ENCODE data around the gene RHBDL1.

The RHBDL1 gene

DNA sequence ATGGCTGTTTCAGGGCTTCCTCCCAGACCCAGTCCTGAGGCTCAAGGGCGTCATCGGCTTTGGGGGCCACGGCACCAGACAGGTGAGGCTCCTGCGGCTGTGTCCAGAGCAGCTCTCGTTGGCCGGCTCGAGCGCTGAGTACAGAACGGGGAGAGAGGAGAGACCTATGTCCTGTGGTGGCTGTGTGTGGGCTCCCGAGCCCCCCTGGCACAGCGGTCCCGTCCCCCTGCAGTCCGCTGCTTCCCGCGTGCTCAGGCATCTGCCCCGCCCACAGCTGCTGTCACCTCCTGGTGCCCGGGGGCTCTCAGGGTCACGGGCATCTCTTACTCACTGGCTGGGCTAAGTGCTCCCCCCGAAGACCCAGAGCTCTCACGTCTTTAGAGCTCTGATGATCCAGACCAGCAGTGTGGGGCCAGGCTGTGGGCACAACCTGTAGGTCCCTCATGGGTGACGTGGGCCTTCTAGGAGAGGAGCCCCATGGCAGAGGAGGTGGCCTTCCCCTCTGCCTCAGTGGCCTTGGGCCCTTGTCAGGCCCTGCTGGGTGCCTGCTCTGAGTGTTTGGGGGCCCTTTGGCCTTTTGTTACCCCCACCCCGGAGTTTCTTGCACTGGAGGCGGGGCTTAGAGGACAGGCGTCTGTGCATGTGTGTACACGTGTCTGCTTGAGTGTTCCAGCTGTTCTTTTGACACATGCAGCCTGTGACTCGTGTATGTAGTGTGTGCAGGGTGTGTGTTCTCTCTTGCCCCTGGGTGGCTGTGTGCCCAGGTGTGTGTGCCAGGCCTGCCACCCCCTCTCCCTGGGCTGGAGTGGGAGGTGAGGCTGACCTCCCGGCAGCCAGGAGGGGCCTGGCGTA is 22.8 kb upstream of the RHBDL1 start:
- in situ Hi-C loops (cut with MboI; ENCODE audit: low sequenced_read_pairs), result no loop called here

DNA sequence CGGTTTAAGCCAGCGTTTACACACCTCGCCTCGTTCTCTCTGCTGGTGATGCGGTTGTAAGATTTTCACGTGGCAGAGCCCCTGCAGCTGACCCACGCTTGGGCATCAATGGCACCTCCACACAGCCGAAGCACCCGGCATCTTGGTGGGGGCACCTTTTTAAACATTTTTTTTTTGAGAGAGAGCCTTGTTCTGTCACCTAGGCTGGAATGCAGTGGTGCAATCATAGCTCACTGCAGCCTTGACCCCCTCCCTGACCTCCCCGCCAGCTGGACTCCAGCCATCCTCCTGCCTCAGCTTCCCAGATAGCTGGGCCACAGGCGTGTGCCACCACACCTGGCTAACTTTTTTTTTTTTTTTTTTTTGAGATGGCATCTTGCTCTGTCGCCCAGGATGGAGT is 21.4 kb upstream of the RHBDL1 start:
- in situ Hi-C loops (cut with MboI; ENCODE audit: low sequenced_read_pairs), result no loop called here

DNA sequence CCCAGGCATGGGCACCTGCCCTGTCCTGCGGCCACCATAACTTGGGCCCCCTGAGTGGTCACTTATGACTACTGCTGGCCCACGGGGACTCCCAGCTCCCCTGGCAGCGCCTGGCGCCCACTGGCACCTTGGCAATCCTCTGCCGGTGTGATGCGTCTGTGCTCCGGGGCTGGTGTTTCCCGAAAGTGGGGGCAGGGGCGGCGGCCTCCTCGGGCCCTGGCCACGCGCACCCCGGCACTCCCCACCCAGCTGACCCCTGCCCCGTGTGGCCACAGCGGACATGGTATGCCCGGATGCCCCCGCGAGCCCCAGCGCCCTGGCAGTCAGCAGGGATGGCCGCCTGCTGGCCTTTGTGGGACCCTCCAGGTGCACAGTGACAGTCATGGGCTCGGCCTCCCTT is 18.0 kb upstream of the RHBDL1 start:
- in situ Hi-C loops (cut with MboI; ENCODE audit: low sequenced_read_pairs), result no loop called here

DNA sequence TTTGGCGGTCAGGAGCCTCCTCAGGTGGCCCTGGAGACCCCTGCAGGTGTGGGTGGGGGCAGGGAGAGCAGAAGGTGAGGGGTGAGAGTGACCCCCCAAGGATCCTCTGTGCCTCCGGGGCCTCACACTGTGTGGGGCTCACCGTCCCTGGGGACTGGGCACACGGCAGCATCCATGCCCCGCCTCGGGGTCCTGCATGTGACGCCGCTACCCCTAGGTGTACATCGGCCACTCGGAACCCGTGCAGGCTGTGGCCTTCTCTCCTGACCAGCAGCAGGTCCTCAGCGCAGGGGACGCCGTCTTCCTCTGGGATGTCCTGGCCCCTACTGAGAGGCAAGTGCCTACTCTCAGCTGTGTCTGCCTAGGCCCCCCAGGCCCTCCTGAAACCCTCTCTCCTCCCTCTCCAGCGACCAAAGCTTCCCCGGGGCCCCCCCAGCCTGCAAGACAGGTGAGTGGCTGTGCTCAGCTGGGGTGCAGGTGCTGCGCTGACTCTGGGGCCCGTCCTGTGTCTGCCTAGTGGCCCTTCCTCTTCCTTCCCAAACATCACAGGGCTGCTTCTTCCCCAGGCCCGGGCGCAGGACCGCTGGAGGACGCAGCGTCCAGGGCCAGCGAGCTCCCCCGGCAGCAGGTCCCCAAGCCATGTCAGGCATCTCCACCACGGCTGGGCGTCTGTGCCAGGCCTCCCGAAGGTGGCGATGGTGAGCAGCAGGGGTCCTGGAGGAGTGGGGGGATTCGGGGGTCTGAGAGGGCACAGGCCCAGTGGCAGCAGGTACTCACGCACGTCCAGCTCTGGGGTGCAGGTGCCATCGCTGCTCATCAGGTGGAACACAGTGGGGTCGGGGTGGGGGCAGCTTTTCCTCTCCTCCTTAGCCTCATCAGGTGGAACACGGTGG is 16.5 kb upstream of the RHBDL1 start:
- in situ Hi-C loops (cut with MboI; ENCODE audit: low sequenced_read_pairs), result no loop called here

DNA sequence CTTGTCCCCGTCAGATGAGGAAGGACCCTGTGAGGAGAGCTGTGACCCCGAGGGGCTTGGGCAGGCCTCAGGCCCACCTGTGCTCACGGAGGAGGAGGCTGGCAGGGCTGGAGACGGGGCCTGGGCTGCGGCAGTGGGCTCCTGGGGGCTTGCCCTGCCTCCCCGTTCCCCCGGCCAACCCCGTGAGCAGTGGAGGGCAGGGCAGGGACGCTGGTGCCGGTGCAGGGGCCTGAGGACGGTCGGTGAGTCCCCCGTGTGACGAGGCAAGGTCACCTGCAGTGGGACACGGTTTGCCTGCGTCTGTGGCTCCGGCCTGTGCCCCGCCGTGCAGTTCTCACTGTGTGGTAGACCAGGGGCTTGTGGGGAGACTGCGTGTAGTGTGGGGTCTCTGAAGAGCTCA is 15.9 kb upstream of the RHBDL1 start:
- in situ Hi-C loops (cut with MboI; ENCODE audit: low sequenced_read_pairs), result no loop called here

DNA sequence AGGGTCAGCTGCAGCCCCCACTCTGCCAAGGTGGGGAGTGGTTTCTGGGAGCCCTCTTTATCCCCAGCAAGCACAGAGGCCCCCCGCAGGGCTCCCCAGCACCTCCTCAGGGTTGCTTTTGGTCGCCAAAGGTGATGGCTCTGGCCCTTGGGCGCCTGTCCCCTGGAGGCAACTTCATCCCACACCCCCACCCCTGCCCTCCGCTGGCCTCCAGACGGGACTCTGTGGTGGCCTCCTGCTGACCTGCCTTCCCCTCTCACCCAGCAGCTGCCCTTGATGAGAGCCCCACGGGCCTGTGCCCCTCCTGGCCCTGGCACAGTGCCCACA is 15.4 kb upstream of the RHBDL1 start:
- in situ Hi-C loops (cut with MboI; ENCODE audit: low sequenced_read_pairs), result no loop called here

DNA sequence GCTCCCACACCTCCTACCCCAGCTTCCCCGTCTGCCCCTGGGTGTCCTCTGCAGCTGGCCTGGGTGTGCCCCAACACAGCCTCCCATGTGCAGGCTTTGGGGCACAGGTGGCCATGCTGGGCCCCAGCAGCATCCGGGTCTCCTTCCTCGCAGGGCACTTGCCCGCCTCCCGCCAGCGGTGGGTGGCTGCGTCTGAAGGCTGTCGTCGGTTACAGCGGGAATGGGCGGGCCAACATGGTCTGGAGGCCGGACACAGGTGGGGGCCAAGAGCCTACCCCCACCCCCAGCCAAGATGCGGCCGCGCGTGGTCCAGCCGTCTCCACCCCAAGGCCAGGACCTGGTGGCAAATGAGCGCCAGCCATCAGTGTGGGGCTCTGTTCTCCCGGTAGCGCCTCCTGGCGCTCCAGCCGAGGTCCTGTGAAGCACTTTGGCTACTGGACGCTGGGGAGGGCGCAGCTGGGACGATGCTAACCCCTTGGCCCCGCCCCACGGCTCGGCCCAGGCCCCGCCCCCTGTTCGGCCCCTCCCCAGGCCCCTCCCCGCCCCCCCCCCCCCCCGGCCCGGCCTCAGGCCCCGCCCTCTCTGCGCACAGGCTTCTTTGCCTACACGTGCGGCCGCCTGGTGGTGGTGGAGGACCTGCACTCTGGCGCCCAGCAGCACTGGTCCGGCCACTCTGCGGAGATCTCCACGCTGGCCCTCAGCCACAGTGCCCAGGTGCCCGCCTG is 14.8 kb upstream of the RHBDL1 start:
- in situ Hi-C loops (cut with MboI; ENCODE audit: low sequenced_read_pairs), result no loop called here

DNA sequence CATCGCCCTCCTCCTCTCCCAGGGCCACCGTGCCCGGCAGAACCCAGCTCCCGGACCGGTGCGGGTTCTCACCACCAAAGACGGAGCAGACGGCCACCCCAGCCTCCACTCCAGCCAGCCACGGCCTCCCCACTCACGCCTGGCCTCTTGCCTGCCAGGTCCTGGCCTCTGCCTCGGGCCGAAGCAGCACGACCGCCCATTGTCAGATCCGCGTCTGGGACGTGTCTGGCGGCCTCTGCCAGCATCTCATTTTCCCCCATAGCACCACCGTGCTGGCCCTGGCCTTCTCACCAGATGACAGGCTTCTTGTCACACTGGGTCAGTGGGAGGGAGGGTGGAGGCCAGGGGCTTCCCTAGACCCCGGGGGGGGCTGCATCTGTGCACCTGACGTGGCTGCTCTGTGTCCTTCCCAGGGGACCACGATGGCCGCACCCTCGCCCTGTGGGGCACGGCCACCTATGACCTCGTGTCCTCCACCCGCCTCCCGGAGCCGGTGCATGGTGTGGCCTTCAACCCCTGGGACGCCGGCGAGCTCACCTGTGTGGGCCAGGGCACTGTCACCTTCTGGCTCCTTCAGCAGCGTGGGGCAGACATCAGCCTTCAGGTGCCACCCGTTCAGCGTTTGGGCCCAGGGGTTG is 14.2 kb upstream of the RHBDL1 start:
- in situ Hi-C loops (cut with MboI; ENCODE audit: low sequenced_read_pairs), result no loop called here

DNA sequence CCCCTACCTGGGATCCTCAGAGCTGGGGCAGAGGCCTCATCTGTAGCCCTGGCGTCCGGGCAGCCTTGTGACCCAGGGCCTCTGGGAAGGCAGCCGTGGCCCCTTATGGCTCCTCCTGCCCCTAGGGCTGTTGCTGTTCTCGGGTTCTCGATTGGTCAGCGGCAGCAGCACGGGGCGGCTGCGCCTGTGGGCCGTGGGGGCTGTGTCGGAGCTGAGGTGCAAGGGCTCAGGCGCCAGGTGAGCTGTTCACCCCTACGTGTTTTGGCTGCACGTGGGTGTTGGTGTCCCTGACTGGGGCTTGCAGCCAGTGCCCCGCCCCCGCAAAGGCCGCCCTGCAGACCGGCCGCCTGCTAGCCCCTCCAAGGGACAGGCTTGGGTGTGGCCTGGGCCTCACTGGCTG is 13.4 kb upstream of the RHBDL1 start:
- in situ Hi-C loops (cut with MboI; ENCODE audit: low sequenced_read_pairs), result no loop called here

DNA sequence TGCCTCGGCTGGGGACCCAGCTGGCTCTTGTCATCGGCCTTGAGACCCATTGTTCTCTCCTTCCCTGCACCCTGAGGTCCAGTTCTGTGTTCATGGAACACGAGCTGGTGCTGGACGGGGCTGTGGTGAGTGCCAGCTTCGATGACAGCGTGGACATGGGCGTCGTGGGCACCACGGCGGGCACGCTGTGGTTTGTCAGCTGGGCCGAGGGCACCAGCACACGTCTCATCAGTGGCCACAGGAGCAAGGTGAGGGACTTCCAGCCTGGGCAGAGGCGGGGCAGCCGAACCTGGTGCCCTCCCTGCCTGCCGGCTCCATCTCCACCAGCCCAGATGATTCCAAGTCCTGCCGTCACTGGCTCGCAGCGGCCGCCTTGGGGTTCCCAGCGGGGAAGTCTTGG is 12.9 kb upstream of the RHBDL1 start:
- in situ Hi-C loops (cut with MboI; ENCODE audit: low sequenced_read_pairs), result no loop called here

DNA sequence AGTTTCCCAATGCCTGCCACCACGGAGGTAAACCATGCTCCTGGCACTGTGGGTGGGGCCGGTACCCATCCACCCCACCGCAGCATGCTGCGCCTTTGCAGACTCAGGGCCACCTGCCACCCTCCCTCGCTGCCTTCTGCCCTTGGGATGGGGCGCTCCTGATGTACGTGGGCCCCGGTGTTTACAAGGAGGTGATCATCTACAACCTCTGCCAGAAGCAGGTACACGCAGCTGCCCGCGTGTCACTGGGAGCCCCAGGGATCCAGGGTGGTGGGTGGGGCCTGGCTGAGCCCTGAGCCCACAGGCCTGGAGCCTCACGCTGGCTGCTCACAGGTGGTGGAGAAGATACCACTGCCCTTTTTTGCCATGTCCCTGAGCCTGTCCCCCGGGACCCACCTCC is 8.9 kb upstream of the RHBDL1 start:
- in situ Hi-C loops (cut with MboI; ENCODE audit: low sequenced_read_pairs), result no loop called here

DNA sequence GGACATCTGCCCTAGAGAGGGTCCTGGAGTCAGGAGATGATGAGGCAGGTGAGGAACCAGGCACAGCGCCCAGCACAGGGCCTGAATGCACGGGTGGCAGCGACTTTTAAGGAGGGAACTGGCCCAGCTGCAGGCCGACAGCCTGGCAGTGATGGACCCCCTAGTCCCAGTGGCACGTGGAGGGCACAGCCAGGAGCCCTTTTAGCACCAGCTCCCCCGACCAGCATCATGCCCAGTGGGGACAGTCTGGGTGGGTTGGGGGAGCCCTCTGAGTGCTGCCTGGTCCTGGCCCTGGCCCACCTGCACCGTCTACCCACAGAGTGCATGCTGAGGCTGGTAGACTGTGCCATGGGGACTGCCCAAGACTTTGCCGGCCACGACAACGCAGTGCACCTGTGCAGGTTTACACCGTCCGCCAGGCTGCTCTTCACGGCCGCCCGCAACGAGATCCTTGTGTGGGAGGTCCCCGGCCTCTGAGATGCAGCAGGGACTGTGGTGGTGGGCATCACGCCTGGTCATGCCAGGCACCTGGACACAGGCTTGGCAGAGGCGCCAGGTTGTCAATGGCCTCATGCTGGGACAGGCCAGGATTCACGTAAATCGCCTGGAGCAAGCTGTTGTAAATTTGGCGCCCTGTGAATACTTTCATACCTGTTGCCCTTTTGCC is 8.2 kb upstream of the RHBDL1 start:
- in situ Hi-C loops (cut with MboI; ENCODE audit: low sequenced_read_pairs), result no loop called here

DNA sequence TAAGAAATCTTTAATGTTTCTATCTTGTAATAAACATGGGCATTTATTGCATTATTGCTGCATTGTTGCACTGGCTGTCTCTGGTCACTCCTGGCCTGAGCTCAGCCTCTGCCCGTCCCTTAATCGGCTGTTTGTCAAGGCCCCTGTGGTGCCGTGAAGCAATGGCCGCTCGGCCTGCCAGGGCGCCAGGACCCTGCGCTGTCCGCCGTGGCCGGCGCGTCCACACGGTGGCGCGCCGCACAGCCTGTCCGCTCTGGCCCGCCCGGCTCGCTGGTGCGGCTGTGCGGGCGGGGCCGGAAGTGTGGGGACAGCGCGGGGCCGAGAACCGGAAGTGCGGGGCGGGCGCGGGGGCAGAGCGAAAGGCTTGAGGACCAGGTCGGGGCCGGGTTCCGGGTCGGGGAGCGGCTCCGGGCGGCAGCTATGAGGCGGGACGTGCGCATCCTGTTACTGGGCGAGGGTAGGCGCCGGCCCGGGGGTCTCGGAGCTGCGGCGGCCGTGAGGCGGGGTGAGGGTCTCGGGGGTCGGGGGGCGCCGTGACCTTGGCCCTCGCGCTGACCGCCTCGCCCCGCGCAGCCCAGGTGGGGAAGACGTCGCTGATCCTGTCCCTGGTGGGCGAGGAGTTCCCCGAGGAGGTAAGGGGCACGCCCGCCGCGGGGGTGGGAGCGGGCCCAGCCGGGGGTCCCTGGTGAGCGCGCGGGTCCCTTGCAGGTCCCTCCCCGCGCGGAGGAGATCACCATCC is 7.5 kb upstream of the RHBDL1 start, which contains the start of gene RHOT2:
Gene RHOT2, plus strand, starts transcription at position 353 of the 739 bp plus-strand sequence. Its CDS starts 68 bp downstream, at position 421.
- in situ Hi-C loops (cut with MboI; ENCODE audit: low sequenced_read_pairs), result no loop called here

DNA sequence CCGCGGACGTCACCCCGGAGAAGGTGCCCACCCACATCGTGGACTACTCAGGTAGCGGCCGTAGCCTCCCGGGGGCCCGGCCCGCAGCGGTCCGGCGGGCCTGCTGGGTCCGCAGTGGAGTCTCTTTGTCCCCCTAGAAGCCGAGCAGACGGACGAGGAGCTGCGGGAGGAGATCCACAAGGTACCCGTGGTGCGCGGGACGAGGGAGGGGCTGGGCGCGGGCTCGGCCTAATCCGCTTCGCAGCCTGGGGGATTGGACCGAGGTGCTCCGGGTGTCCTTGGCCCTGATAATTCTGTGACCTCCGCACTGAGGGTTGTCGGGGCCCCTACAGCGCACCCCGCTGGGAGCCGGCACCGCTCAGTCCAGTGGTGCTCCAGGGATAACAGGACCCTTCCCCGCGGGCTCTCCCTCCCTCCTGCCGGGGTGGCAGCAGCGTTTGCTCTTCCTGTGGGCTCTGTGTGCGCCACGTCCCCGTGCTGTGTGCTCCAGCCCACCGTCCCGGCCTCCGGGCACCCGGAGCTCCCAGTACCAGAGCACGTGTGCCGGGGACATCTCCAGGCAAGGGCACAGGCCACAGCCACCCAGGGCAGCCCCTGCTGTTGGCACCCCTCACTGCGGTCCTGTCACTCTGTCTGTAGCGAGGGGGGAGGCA is 6.8 kb upstream of the RHBDL1 start:
- in situ Hi-C loops (cut with MboI; ENCODE audit: low sequenced_read_pairs), result no loop called here

DNA sequence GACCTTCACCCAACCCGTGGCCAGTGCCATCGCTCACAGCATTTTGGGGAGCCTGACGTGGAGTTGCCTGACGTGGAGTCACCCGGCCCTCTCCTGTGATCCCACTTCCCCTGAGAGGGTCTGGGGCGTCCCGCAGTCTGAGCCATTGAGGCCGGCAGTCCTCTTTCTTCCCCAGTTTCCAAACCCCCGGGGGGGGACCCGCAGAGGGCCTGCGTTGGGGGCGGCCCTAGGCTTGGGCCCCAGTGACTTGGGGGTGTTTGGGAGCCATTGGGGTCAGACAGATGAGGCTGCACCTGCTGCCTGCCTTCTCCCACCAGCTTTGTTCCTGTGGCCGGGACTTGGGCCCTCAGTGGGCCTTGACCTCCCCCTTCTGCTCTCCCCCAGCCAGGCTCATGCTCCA is 5.8 kb upstream of the RHBDL1 start:
- in situ Hi-C loops (cut with MboI; ENCODE audit: low sequenced_read_pairs), result no loop called here

DNA sequence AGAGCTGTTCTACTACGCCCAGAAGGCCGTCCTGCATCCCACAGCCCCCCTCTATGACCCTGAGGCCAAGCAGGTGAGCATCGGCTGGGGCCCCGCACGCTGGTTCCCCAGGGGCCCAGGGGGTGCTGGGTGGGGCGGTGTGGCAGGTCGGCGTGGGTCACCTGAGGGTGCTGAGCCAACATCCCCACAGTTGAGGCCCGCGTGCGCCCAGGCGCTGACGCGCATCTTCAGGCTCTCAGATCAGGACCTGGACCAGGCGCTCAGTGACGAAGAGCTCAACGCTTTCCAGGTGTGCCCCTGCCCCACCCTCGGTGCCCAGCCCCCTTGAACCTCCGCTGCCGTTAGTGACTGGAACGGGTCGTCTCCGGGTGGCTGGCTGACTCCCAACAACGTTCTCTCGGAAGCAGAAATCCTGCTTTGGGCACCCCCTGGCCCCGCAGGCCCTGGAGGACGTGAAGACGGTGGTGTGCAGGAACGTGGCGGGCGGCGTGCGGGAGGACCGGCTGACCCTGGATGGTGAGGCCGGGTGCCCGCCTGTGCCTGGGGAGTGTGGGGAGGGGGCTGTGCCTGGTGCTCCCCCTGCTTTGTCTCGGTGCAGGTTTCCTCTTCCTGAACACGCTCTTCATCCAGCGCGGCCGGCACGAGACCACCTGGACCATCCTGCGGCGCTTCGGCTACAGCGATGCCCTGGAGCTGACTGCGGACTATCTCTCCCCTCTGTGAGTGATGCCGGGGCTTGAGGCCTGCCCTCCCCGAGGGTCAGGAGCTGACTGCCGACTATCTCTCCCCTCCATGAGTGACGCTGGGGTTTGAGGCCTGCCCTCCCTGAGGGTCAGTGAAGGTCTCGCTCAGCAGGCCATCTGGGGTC is 4.8 kb upstream of the RHBDL1 start:
- in situ Hi-C loops (cut with MboI; ENCODE audit: low sequenced_read_pairs), result no loop called here

DNA sequence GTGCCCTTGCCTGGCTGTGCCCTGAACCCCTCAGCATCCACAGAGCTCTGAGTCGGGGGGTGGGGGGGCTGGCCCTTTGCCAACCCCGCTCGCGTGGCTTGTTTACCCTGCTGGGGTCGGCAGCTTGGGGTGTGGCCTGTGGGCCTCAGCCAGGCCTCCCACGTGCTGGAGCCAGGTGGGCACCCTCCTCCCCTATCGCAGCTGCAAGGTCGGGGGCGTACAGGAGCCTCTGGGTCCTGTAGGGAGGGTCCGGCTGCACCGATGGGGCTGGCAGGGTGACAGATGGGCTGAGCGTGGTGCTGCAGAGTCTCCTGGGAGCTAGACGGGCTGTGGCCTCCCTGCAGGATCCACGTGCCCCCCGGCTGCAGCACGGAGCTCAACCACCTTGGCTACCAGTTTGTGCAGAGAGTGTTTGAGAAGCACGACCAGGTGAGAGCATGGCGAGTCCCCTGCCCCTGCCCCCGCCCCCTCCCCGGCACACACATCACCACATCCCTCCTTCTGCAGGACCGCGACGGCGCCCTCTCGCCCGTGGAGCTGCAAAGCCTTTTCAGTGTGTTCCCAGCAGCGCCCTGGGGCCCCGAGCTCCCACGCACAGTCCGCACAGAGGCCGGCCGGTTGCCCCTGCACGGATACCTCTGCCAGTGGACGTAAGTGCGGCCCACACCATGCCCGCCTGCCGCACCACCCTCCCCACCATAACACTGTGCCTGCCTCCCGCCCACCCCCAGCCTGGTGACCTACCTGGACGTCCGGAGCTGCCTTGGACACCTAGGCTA is 3.9 kb upstream of the RHBDL1 start:
- in situ Hi-C loops (cut with MboI; ENCODE audit: low sequenced_read_pairs), result no loop called here

DNA sequence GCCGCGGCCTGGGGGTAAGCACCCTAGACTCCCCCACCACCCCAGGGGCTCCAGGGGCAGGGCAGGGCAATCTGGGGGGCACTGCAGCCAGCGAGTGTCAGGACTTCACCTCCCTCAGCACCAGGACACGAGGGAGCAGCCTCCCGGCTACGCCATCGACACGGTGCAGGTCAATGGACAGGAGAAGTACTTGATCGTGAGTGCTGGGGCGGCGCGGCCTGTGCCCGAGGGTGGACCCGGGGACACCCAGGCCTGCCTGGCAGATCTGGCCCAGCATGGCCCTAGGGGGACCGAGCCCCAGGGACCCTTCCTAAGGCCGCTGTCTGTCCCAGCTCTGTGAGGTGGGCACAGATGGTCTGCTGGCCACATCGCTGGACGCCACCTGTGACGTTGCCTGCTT is 3.1 kb upstream of the RHBDL1 start:
- in situ Hi-C loops (cut with MboI; ENCODE audit: low sequenced_read_pairs), result no loop called here

Data from hTERT RPE-1 (cell line).